GM12878 (cell line): ENCODE data around the gene SLC4A9. TPM values are rescaled to one million over a fixed set of nuclear protein-coding genes. Genes with fewer than 3 reads are reported as not detected.

Experiments
- ATAC-seq: fragments of 200-7000 bp; cut with Tn5 transposase; 3 replicates; pipeline ENCODE4 v1.9.1; 2020; ENCODE audit warnings: mild to moderate bottlenecking, moderate library complexity
- BruUV-seq: library from RNA; stranded (reverse); fragments of 400-500 nt; replicated peaks from 2 replicates; lab custom pipeline; 2021; lab: Mats Ljungman, UMichigan
- CTCF ChIA-PET: fragments of 300-600 bp; sonication (Branson Sonifier 250); formaldehyde crosslinking; extraction: SDS; loops from one replicate; lab custom pipeline; 2021; ENCODE audit warnings: inconsistent platforms; lab: Yijun Ruan, JAX
- POLR2A ChIA-PET: fragments of 350-600 bp; formaldehyde crosslinking; extraction: SDS; loops from one replicate; lab custom pipeline; 2021; ENCODE audit warnings: inconsistent platforms; lab: Charles Lee
- RAD21 ChIA-PET: fragments of 300-600 bp; sonication (Branson Sonifier 250); formaldehyde crosslinking; loops from one replicate; lab custom pipeline; 2023; ENCODE audit warnings: antibody characterized with exemption; ENCODE audit not compliant: unreplicated experiment; lab: Charles Lee
- SMC1A ChIA-PET: fragments of 300-600 bp; sonication (Branson Sonifier 250); formaldehyde crosslinking; loops from one replicate; lab custom pipeline; 2023; ENCODE audit not compliant: unreplicated experiment, uncharacterized antibody; lab: Charles Lee
- DNase-seq: peaks from one replicate; pipeline ENCODE4 v3.0.0-alpha.2; 2011; ENCODE audit warnings: low read depth, low spot score
- FAIRE-seq: peaks from 3 replicates; lab custom pipeline; 2011; peaks lifted over from hg19 to GRCh38; lab: Jason Lieb, UNC
- H2AFZ ChIP-seq: 2 replicates; pipeline ENCODE4 v1.6.0; 2011; ENCODE audit warnings: low read depth, low read length, control low read depth; ENCODE audit not compliant: control insufficient read depth
- H3K27ac ChIP-seq: 2 replicates; pipeline ENCODE4 v1.5.1; 2011; ENCODE audit warnings: control low read depth; ENCODE audit not compliant: control insufficient read depth, insufficient read depth
- H3K27me3 ChIP-seq, 2 experiments: replicated peaks in 1 of 2; 2 replicates each; pipeline versions ENCODE4 v1.6.0 to v1.6.1; 2011; ENCODE audit warnings: low read length in 1 of 2; ENCODE audit not compliant: control insufficient read depth in 2 of 2, insufficient read depth in 2 of 2
- H3K36me3 ChIP-seq, 2 experiments: 2 replicates each; pipeline ENCODE4 v1.5.1; 2011; ENCODE audit warnings: low read length in 1 of 2; ENCODE audit not compliant: control insufficient read depth in 2 of 2, insufficient read depth in 2 of 2
- H3K4me1 ChIP-seq: 2 replicates; pipeline ENCODE4 v1.6.1; 2011; ENCODE audit warnings: mild to moderate bottlenecking, low read length, moderate library complexity, mixed read lengths; ENCODE audit not compliant: control insufficient read depth, insufficient read depth
- H3K4me2 ChIP-seq: 2 replicates; pipeline ENCODE4 v1.6.0; 2011; ENCODE audit warnings: control low read depth; ENCODE audit not compliant: control insufficient read depth, insufficient read depth
- H3K4me3 ChIP-seq: fragments of 200-600 bp; sonication (generic); 2 replicates; pipeline ENCODE4 v1.5.1; 2016
- H3K79me2 ChIP-seq: 2 replicates; pipeline ENCODE4 v1.6.0; 2011; ENCODE audit warnings: low read length; ENCODE audit not compliant: control insufficient read depth, insufficient read depth
- H3K9ac ChIP-seq: 2 replicates; pipeline ENCODE4 v1.8.0; 2011; ENCODE audit warnings: low read length, control low read depth, mixed read lengths; ENCODE audit not compliant: control insufficient read depth, insufficient read depth
- H3K9me3 ChIP-seq: replicated peaks from 3 replicates; pipeline ENCODE4 v1.5.1; 2011; ENCODE audit warnings: mild to moderate bottlenecking, low read length; ENCODE audit not compliant: control insufficient read depth, insufficient read depth
- H4K20me1 ChIP-seq: 2 replicates; pipeline ENCODE4 v1.6.0; 2011; ENCODE audit not compliant: control insufficient read depth, insufficient read depth
- BACH1 ChIP-seq: fragments of 450-650 bp; IDR thresholded peaks from 2 replicates; pipeline ENCODE4 v1.6.1; 2017; ENCODE audit warnings: mild to moderate bottlenecking, borderline replicate concordance
- BMI1 ChIP-seq: fragments of 450-650 bp; IDR thresholded peaks from 2 replicates; pipeline ENCODE4 v1.6.1; 2016; ENCODE audit warnings: mild to moderate bottlenecking, moderate library complexity, borderline replicate concordance
- KDM1A ChIP-seq: fragments of 200-600 bp; sonication (generic); IDR thresholded peaks from 2 replicates; pipeline ENCODE4 v1.6.1; 2016; ENCODE audit warnings: borderline replicate concordance
- MTA2 ChIP-seq: fragments of 450-650 bp; IDR thresholded peaks from 2 replicates; pipeline ENCODE4 v1.6.1; 2016; ENCODE audit warnings: low read depth, mild to moderate bottlenecking, moderate library complexity
- NFYA ChIP-seq: IDR thresholded peaks from 2 replicates; pipeline ENCODE4 v1.6.1; 2011; ENCODE audit warnings: low read depth, mild to moderate bottlenecking, low read length, improper control_type of control experiment, borderline replicate concordance
- RFX5 ChIP-seq: IDR thresholded peaks from 2 replicates; pipeline ENCODE4 v1.6.1; 2011; ENCODE audit warnings: low read depth, low read length, improper control_type of control experiment
- SPI1 ChIP-seq: IDR thresholded peaks from 2 replicates; pipeline ENCODE4 v1.6.1; 2011; ENCODE audit warnings: low read depth, mild to moderate bottlenecking, low read length, moderate library complexity, borderline replicate concordance; ENCODE audit not compliant: insufficient read depth
- SREBF2 ChIP-seq: IDR thresholded peaks from 2 replicates; pipeline ENCODE4 v1.6.1; 2012; ENCODE audit warnings: mild to moderate bottlenecking, low read length
- SUPT20H ChIP-seq: IDR thresholded peaks from 2 replicates; pipeline ENCODE4 v1.6.1; 2011; ENCODE audit warnings: low read depth, mild to moderate bottlenecking, low read length, moderate library complexity, borderline replicate concordance; ENCODE audit not compliant: control insufficient read depth
- TCF12 ChIP-seq: IDR thresholded peaks from 2 replicates; pipeline ENCODE4 v1.6.1; 2011; ENCODE audit warnings: low read depth, mild to moderate bottlenecking, low read length
- ZBED1 ChIP-seq: IDR thresholded peaks from 2 replicates; pipeline ENCODE4 v1.6.1; 2016; ENCODE audit warnings: borderline replicate concordance
- ZZZ3 ChIP-seq: IDR thresholded peaks from 2 replicates; pipeline ENCODE4 v1.6.1; 2011; ENCODE audit warnings: low read depth; ENCODE audit not compliant: control insufficient read depth, insufficient read length
- WGBS: methylation state at CpG from one replicate; pipeline ENCODE4 v1.1.6; 2016; ENCODE audit warnings: low lambda C conversion rate; ENCODE audit not compliant: insufficient replicate concordance, insufficient coverage; ENCODE audit errors: missing lambda C conversion rate; 5-methylcytosine and 5-hydroxymethylcytosine counted together
- in situ Hi-C: fragments of 300-500 bp; cut with MboI; formaldehyde crosslinking; loops from 9 replicates; pipeline ENCODE4 v1.14.3; 2018; ENCODE audit warnings: mixed read lengths
- intact Hi-C: fragments of 100-400 bp; cut with micrococcal nuclease; formaldehyde crosslinking; loops from one replicate; pipeline ENCODE4 v1.14.2; 2022; ENCODE audit not compliant: unreplicated experiment
- polyA plus RNA-seq, 11 experiments: library from polyadenylated mRNA; depleted of rRNA in 4 of 11; unstranded in 6 of 11; stranded (reverse) in 5 of 11; fragments of >200 nt; fragmentation: Nextera tagmentation in 4 of 11; fragmentation: Illumina TruSeq in 1 of 11; extraction: Ambion mirVana in 4 of 11; extraction: Trizol in 1 of 11; gene quantifications; 1 replicate in 1 of 11; 2 replicates in 10 of 11; pipeline versions ENCODE4 v1.2.1 to v1.2.3, GENCODE V29; 2011 to 2016; ENCODE audit warnings: inconsistent platforms in 2 of 11, missing spikeins in 2 of 11, low read depth in 1 of 11
- total RNA-seq, 4 experiments: library from RNA; depleted of rRNA in 3 of 4; stranded (reverse); fragments of >200 nt in 3 of 4; fragmentation: Illumina TruSeq in 1 of 4; extraction: Trizol in 1 of 4; gene quantifications; 2 replicates each; pipeline versions ENCODE4 v1.2.1 to v1.2.3, GENCODE V29; 2013 to 2021
- TF ChIP-seq, protein P1 (sequence below): fragments of 150-350 bp; IDR thresholded peaks from 2 replicates; pipeline ENCODE4 v1.6.1; 2014; ENCODE audit warnings: mild to moderate bottlenecking, low read depth, low read length

Gene SLC4A9
- total and polyA plus RNA-seq, 10 of the 15 experiments (the other 5 are each of a cell fraction or from before 2014, with no cell fraction given): 0.03 to 0.05 (median 0.05) TPM; not detected in 7

- no peaks in the 10 kb centered on the region for H3K4me1 ChIP-seq
- H2AFZ ChIP-seq: no peak overlapping the region
- no peaks in the 10 kb centered on the region for H4K20me1 ChIP-seq
- ATAC-seq (no peak), DNase-seq (no peak), FAIRE-seq (no peak)
- WGBS: 75% methylated on average over 4 of the region's 4 CpGs
- CTCF ChIA-PET: interaction anchor here (0.7 kb wide), 1 partner anchor 21 kb away, joined by 3 read pairs; no protein-coding TSS in a partner anchor
- H3K9ac ChIP-seq: no peak overlapping the region
- no peaks in the 10 kb centered on the region for H3K9me3 ChIP-seq
- RAD21 ChIA-PET: no interaction called here
- no peak overlapping the region for H3K4me2 ChIP-seq
- H3K27me3 ChIP-seq: no peaks in the 10 kb centered on the region
- intact Hi-C loops (no loop called here), in situ Hi-C loops (no loop called here)
- SMC1A ChIA-PET: no interaction called here
- no peaks in the 10 kb centered on the region for H3K36me3 ChIP-seq
- POLR2A ChIA-PET: no interaction called here
- no peak overlapping the region for H3K4me3 ChIP-seq
- no peak overlapping the region for H3K27ac ChIP-seq
- BruUV-seq: no TSS peak
- TF ChIP-seq BACH1: no peak
- no peak for TF ChIP-seq MTA2
- no peak for TF ChIP-seq NFYA
- no peak for TF ChIP-seq ZZZ3
- TF ChIP-seq, protein P1, sequence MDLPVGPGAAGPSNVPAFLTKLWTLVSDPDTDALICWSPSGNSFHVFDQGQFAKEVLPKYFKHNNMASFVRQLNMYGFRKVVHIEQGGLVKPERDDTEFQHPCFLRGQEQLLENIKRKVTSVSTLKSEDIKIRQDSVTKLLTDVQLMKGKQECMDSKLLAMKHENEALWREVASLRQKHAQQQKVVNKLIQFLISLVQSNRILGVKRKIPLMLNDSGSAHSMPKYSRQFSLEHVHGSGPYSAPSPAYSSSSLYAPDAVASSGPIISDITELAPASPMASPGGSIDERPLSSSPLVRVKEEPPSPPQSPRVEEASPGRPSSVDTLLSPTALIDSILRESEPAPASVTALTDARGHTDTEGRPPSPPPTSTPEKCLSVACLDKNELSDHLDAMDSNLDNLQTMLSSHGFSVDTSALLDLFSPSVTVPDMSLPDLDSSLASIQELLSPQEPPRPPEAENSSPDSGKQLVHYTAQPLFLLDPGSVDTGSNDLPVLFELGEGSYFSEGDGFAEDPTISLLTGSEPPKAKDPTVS: no peak
- no peak for TF ChIP-seq SREBF2
- TF ChIP-seq RFX5: no peak
- no peak for TF ChIP-seq TCF12
- TF ChIP-seq BMI1: no peak
- TF ChIP-seq SPI1: no peak
- no peak for TF ChIP-seq KDM1A
- TF ChIP-seq ZBED1: no peak
- no peak for TF ChIP-seq SUPT20H
- H3K79me2 ChIP-seq: no peaks in the 10 kb centered on the region
Observed at GRCh38 chr5:140318792-140319191, 41.2 kb upstream of the SLC4A9 start.
